Gastroesophageal sphincter (tissue), 3 donors: Measurements from ENCODE around the gene EPB41L4A.

Source experiments
- EP300 ChIP-seq: sonication (generic); formaldehyde crosslinking; IDR thresholded peaks from one replicate; pipeline ENCODE4 v1.6.1; 2017; ENCODE audit warnings: antibody characterized with exemption, mild to moderate bottlenecking
- POLR2A ChIP-seq, 2 donors: fragments of 450-650 bp; IDR thresholded peaks; one replicate each; pipeline ENCODE4 v1.6.1; 2017; ENCODE audit warnings: antibody characterized with exemption in 2 of 2, mild to moderate bottlenecking in 2 of 2, moderate library complexity in 1 of 2
- POLR2AphosphoS5 ChIP-seq: sonication (generic); formaldehyde crosslinking; IDR thresholded peaks from one replicate; pipeline ENCODE4 v1.6.1; 2017; ENCODE audit warnings: antibody characterized with exemption
- TF ChIP-seq, protein P1 (sequence below), 4 experiments: fragments of 200-600 bp in 2 of 4; fragments of 450-650 bp in 2 of 4; sonication (generic) in 1 of 4; IDR thresholded peaks; one replicate each; pipeline ENCODE4 v1.5.1; 2017 to 2019; ENCODE audit warnings: antibody characterized with exemption in 4 of 4, mild to moderate bottlenecking in 2 of 4, moderate library complexity in 2 of 4

DNA sequence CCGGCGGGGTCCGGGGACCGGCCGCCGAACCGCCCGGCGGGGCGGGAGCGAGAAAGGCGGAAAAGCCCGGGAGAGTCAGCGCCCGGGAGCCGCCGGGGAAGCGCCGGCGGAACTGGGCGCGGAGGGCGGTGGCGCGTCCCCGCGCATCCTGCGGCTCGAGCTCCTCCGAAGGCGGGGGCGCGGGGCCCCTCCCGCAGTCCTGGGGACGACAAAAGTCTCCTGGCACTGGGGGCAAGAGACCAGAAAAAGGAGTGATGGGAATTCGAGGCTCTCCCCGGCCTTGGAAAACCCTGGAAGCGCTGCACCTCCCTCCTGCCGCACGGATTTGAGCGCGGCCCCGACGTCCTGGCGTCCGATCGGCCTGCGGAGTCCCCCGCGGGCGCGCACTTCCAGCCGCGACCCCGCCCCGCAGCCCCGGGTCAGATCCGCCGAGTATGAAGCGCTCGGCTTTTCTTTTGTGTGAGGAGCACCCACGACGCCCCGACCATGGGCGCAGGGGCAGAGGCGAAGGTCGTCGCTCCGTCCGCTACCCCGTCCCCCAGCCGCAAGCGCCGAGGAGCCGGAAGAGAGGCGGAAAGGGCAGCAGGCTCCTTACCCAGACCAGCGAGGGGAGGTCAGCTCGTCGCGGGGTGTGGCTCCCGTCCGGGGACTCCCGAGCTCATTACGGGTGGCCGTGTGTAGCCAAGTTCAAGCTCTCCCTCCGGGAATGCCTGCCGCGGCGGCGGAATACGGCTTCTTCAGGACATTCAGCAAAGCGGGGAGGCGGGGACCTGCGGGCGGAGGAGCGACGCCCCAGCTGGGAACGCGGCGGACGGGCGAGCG is at the start of gene EPB41L4A:
- TF ChIP-seq EP300: no peak
- TF ChIP-seq, protein P1, sequence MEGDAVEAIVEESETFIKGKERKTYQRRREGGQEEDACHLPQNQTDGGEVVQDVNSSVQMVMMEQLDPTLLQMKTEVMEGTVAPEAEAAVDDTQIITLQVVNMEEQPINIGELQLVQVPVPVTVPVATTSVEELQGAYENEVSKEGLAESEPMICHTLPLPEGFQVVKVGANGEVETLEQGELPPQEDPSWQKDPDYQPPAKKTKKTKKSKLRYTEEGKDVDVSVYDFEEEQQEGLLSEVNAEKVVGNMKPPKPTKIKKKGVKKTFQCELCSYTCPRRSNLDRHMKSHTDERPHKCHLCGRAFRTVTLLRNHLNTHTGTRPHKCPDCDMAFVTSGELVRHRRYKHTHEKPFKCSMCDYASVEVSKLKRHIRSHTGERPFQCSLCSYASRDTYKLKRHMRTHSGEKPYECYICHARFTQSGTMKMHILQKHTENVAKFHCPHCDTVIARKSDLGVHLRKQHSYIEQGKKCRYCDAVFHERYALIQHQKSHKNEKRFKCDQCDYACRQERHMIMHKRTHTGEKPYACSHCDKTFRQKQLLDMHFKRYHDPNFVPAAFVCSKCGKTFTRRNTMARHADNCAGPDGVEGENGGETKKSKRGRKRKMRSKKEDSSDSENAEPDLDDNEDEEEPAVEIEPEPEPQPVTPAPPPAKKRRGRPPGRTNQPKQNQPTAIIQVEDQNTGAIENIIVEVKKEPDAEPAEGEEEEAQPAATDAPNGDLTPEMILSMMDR (IDR thresholded peaks at IDR 0.05): peak in 1 of 4 experiments; percentile 17
- TF ChIP-seq POLR2AphosphoS5: no peak
- peak; percentile 5 to 19 for TF ChIP-seq POLR2A (IDR thresholded peaks at IDR 0.05)
